ENCODE data around the gene FNDC3B. TPM values are rescaled to one million over a fixed set of nuclear protein-coding genes. Genes with fewer than 3 reads are reported as not detected.
A peak's percentile ranks its signal among the peaks of the same experiment; 100 is the strongest.

FNDC3B gene
- total and polyA plus RNA-seq, 5 experiments from 2014 or later = 6.5 to 20.6 (median 8.8) TPM

GRCh38 chr3:172044833-172045585 lies 5.6 kb downstream of the FNDC3B start:
- Mint-ChIP-seq H3K36me3 (peaks cover 3 to 4% (median 3%) of the 10 kb centered on the region in 3 donors), H3K4me3 (no peak overlapping the region), H3K27me3 (no peaks in the 10 kb centered on the region), H3K9me3 (no peaks in the 10 kb centered on the region), H3K4me1 (peaks cover 9 to 53% (median 41%) of the 10 kb centered on the region in 4 donors), H3K27ac (peak overlapping the region in 4 of 10 donors; percentile 12 to 50 (median 32))
- DNase-seq = no peak
- ATAC-seq = no peak
- POLR2A ChIA-PET = no interaction called here

- Mint-ChIP-seq H3K4me3 (no peak overlapping the region), H3K27me3 (no peaks in the 10 kb centered on the region), H3K4me1 (peaks cover 6 to 46% (median 37%) of the 10 kb centered on the region in 4 donors), H3K9me3 (peaks cover 0 to 2% (median 0%) of the 10 kb centered on the region in 9 donors), H3K27ac (no peak overlapping the region), H3K36me3 (peaks cover 5 to 17% (median 15%) of the 10 kb centered on the region in 3 donors)
- DNase-seq (no peak), ATAC-seq (no peak)
- POLR2A ChIA-PET = no interaction called here
Measured at GRCh38 chr3:172046268-172046915, 7.0 kb downstream of the FNDC3B start.

GRCh38 chr3:172047567-172048115 lies 8.3 kb downstream of the FNDC3B start:
- no peak for DNase-seq
- peaks cover 11 to 35% (median 32%) of the 10 kb centered on the region in 4 donors for H3K4me1 Mint-ChIP-seq
- peaks cover 0 to 2% (median 0%) of the 10 kb centered on the region in 9 donors for H3K9me3 Mint-ChIP-seq
- H3K36me3 Mint-ChIP-seq = peaks cover 9 to 26% (median 25%) of the 10 kb centered on the region in 3 donors
- no peak for ATAC-seq
- no peaks in the 10 kb centered on the region for H3K27me3 Mint-ChIP-seq
- POLR2A ChIA-PET = no interaction called here
- H3K27ac Mint-ChIP-seq = no peak overlapping the region
- H3K4me3 Mint-ChIP-seq = no peak overlapping the region

- peaks cover 0 to 2% (median 0%) of the 10 kb centered on the region in 9 donors for H3K9me3 Mint-ChIP-seq
- ATAC-seq (no peak), DNase-seq (no peak)
- no peaks in the 10 kb centered on the region for H3K27me3 Mint-ChIP-seq
- POLR2A ChIA-PET = no interaction called here
- no peak overlapping the region for H3K4me3 Mint-ChIP-seq
- H3K4me1 Mint-ChIP-seq = peaks cover 11 to 29% (median 27%) of the 10 kb centered on the region in 4 donors
- no peak overlapping the region for H3K27ac Mint-ChIP-seq
- H3K36me3 Mint-ChIP-seq = peaks cover 10 to 28% (median 25%) of the 10 kb centered on the region in 3 donors
Measured at GRCh38 chr3:172048599-172048998, 9.2 kb downstream of the FNDC3B start.

GRCh38 chr3:172051310-172051956 lies 12.1 kb downstream of the FNDC3B start:
- H3K4me1 Mint-ChIP-seq = peaks cover 17 to 28% (median 23%) of the 10 kb centered on the region in 4 donors
- peaks cover 10 to 28% (median 28%) of the 10 kb centered on the region in 3 donors for H3K36me3 Mint-ChIP-seq
- no peaks in the 10 kb centered on the region for H3K27me3 Mint-ChIP-seq
- DNase-seq (no peak), ATAC-seq (no peak)
- no peak overlapping the region for H3K27ac Mint-ChIP-seq
- H3K4me3 Mint-ChIP-seq = no peak overlapping the region
- POLR2A ChIA-PET = no interaction called here
- H3K9me3 Mint-ChIP-seq = peaks cover 0 to 2% (median 0%) of the 10 kb centered on the region in 9 donors

GRCh38 chr3:172051957-172052354 lies 12.6 kb downstream of the FNDC3B start:
- H3K9me3 Mint-ChIP-seq = peaks cover 0 to 2% (median 0%) of the 10 kb centered on the region in 9 donors
- H3K27ac Mint-ChIP-seq = no peak overlapping the region
- DNase-seq (no peak), ATAC-seq (no peak)
- POLR2A ChIA-PET = no interaction called here
- peaks cover 10 to 28% (median 28%) of the 10 kb centered on the region in 3 donors for H3K36me3 Mint-ChIP-seq
- H3K27me3 Mint-ChIP-seq = no peaks in the 10 kb centered on the region
- no peak overlapping the region for H3K4me3 Mint-ChIP-seq
- peaks cover 22 to 29% (median 25%) of the 10 kb centered on the region in 4 donors for H3K4me1 Mint-ChIP-seq

GRCh38 chr3:172052405-172052804 lies 13.0 kb downstream of the FNDC3B start:
- Mint-ChIP-seq H3K36me3 (peaks cover 10 to 31% (median 28%) of the 10 kb centered on the region in 3 donors), H3K9me3 (peaks cover 0 to 2% (median 0%) of the 10 kb centered on the region in 9 donors), H3K4me3 (no peak overlapping the region), H3K4me1 (peaks cover 27 to 33% (median 28%) of the 10 kb centered on the region in 4 donors), H3K27me3 (no peaks in the 10 kb centered on the region), H3K27ac (peak overlapping the region in 1 of 10 donors; percentile 23)
- no peak for DNase-seq
- ATAC-seq = no peak
- POLR2A ChIA-PET = no interaction called here

GRCh38 chr3:172054115-172054764 lies 14.9 kb downstream of the FNDC3B start:
- H3K36me3 Mint-ChIP-seq = peaks cover 10 to 31% (median 30%) of the 10 kb centered on the region in 3 donors
- no peaks in the 10 kb centered on the region for H3K27me3 Mint-ChIP-seq
- ATAC-seq (no peak), DNase-seq (no peak)
- H3K27ac Mint-ChIP-seq = peak overlapping the region in 9 of 10 donors; percentile 16 to 71 (median 56)
- no peak overlapping the region for H3K4me3 Mint-ChIP-seq
- H3K4me1 Mint-ChIP-seq = peaks cover 24 to 37% (median 28%) of the 10 kb centered on the region in 4 donors
- POLR2A ChIA-PET = no interaction called here
- H3K9me3 Mint-ChIP-seq = peaks cover 0 to 2% (median 0%) of the 10 kb centered on the region in 9 donors

- Mint-ChIP-seq H3K9me3 (no peaks in the 10 kb centered on the region), H3K4me1 (peaks cover 24 to 45% (median 28%) of the 10 kb centered on the region in 4 donors), H3K36me3 (peaks cover 5 to 15% (median 14%) of the 10 kb centered on the region in 3 donors), H3K27me3 (no peaks in the 10 kb centered on the region), H3K4me3 (no peak overlapping the region), H3K27ac (peak overlapping the region in 3 of 10 donors; percentile 15 to 53 (median 26))
- DNase-seq (no peak), ATAC-seq (no peak)
- POLR2A ChIA-PET = interaction anchor here (0.6 kb wide), 1 partner anchor 48 kb away, joined by 3 read pairs; no protein-coding TSS in a partner anchor
Measured at GRCh38 chr3:172056416-172056815, 17.0 kb downstream of the FNDC3B start.

- peaks cover 5 to 11% (median 9%) of the 10 kb centered on the region in 3 donors for H3K36me3 Mint-ChIP-seq
- peak overlapping the region in 1 of 10 donors; percentile 12 for H3K27ac Mint-ChIP-seq
- POLR2A ChIA-PET = interaction anchor here (0.6 kb wide), 1 partner anchor 47 kb away, joined by 3 read pairs; no protein-coding TSS in a partner anchor
- H3K27me3 Mint-ChIP-seq = no peaks in the 10 kb centered on the region
- H3K4me1 Mint-ChIP-seq = peaks cover 25 to 51% (median 34%) of the 10 kb centered on the region in 4 donors
- ATAC-seq (no peak), DNase-seq (no peak)
- no peak overlapping the region for H3K4me3 Mint-ChIP-seq
- H3K9me3 Mint-ChIP-seq = no peaks in the 10 kb centered on the region
Measured at GRCh38 chr3:172057059-172057458, 17.7 kb downstream of the FNDC3B start.

GRCh38 chr3:172057624-172058327 lies 18.4 kb downstream of the FNDC3B start:
- POLR2A ChIA-PET = no interaction called here
- no peak overlapping the region for H3K4me3 Mint-ChIP-seq
- H3K36me3 Mint-ChIP-seq = peaks cover 0 to 6% (median 2%) of the 10 kb centered on the region in 3 donors
- no peaks in the 10 kb centered on the region for H3K9me3 Mint-ChIP-seq
- H3K27ac Mint-ChIP-seq = no peak overlapping the region
- no peak for ATAC-seq
- peaks cover 20 to 59% (median 38%) of the 10 kb centered on the region in 4 donors for H3K4me1 Mint-ChIP-seq
- no peak for DNase-seq
- no peaks in the 10 kb centered on the region for H3K27me3 Mint-ChIP-seq

Data from naive thymus-derived CD8-positive, alpha-beta T cell (primary cell).